Activated CD8-positive, alpha-beta memory T cell treated with anti-CD3 and anti-CD28 coated beads, Interleukin-2, amount 50 U/mL, for 1 hour (primary cell): ENCODE data around the gene SRPRA.
"Not testable (repeated sequence)": the region's sequence is repeated elsewhere in the genome, so short reads cannot be mapped to it uniquely, and the experiment has no call there.

ENCODE experiments used
- DNase-seq: peaks from one replicate; pipeline ENCODE4 v3.0.0-alpha.2; 2020; ENCODE audit errors: extremely low read depth

The SRPRA gene

GRCh38 chr11:126282736-126283591 lies 14.3 kb upstream of the SRPRA start, which contains the start of gene TIRAP:
Gene TIRAP, plus strand, starts transcription at chr11:126283093. Its CDS starts 7,802 bp downstream, at chr11:126290895.
- no peak for DNase-seq

DNA sequence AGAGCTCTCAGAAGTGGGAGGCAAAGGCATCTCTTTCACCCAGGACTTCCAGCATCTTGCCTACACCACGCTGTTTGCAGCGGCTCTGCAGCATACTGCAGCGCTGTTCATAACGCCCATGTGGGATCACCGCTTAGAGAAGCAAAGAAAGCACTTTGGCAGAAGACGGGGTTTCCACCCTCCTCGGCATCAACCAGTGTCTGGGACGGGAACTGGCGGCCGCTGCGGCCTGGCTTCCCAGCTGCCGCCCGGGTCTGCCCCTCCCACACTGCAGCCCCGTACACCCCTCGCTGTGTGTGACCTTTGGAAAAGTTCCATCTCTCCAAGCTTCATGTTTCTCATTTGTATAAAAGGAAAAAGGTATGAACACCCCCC lies 13.7 kb upstream of the SRPRA start:
- DNase-seq: no peak

- DNase-seq: no peak
These were observed 13.0 kb upstream of the SRPRA start for GRCh38 chr11:126281666-126282175.

GRCh38 chr11:126281245-126281644 lies 12.6 kb upstream of the SRPRA start:
- no peak for DNase-seq

DNA sequence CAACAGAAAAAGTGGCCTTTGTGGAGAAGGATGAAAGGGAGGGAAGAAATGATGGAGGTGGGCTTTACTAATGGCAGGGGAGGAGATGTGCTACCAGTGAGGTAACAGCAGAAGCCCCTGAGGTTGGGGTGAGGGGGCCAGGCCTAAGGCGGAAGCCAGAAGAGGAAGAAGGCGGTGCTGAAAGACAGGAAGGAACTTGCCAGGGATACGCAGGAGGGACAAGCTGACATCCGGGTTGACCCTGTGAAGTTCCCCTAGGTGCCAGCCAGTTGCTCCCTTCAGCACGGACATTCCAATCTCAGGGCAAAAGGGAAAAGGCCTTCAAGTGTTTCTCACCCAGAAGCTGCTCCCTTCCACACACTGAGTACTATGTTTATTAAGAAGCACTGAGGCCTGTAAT lies 11.9 kb upstream of the SRPRA start:
- DNase-seq: no peak

GRCh38 chr11:126279191-126279590 lies 10.5 kb upstream of the SRPRA start:
- no peak for DNase-seq

DNA sequence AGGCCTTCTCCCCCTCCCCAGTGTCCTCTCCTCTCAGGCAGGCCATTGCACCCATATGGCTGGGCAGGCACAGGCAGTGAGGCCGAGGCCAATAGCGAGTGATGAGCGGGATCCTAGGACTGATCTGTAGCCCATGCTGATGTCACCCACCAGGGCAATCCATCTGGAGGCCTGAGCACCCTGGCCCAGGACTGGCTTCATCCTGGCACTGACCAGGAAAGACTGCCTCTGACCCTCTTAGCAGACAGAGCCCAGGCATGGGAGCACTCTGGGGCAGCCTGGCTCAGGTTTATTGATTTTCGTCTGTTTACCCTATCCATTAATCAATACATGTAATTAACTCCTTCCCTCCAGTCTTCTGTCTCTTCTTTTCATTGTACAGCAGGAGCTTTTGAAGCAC lies 9.1 kb upstream of the SRPRA start:
- no peak for DNase-seq

- DNase-seq: no peak
These were observed 8.6 kb upstream of the SRPRA start for GRCh38 chr11:126277322-126277721.

DNA sequence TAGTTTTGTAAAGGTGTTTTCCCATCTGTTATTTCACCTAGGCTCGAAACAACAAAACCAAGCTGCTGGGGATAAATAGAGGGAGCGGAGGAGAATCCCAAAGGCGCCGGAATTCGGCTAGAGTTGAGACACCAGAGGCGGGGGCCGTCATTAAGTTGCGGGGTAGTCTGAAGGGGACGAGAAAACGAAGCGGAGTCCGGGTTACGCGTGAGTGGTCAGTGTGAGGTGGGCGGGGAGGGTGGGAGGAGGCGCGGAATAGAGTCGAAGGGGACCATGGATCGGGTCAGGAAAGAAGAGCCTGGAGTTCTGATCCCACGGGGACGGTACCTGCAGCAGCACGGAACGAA lies 361 bp downstream of the SRPRA start:
- DNase-seq: no peak

DNA sequence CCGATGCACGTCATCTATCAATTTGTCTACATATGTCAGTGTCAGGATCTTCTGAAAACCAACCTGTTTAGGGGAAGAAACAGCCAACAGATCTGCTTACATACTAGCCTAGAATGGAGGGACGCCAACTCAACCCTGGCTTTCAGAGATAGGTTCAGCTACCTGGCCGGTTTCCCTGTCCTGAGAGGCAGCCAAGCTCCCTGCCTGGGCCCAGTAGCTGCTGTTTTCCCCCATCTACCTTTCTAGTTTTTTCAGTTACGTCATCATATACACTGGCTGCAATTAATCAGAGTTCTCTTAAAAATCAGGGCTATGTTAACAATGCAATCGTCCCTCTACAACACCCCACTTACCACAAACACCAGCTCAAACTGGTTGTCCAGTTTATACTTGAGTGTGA lies 1.0 kb downstream of the SRPRA start:
- DNase-seq: no peak

DNA sequence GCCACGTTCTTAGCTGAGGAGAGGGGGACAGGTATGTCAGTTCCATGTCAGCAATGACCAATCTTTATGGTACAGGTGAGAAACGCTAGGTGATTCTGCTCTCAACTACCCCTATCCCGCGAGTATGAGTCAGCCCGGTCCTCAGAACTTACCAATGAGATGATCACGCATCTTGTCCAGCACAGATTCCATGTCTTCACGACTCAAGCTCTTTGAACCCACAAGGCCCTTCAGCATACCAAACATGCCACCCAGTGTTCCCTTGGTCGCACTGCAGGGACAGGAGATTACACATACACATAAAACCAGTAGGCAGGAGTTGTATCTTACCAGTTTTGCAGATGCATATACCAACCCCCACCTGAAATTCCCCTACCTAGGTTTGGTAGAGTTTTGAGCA lies 2.9 kb downstream of the SRPRA start:
- DNase-seq: no peak

DNA sequence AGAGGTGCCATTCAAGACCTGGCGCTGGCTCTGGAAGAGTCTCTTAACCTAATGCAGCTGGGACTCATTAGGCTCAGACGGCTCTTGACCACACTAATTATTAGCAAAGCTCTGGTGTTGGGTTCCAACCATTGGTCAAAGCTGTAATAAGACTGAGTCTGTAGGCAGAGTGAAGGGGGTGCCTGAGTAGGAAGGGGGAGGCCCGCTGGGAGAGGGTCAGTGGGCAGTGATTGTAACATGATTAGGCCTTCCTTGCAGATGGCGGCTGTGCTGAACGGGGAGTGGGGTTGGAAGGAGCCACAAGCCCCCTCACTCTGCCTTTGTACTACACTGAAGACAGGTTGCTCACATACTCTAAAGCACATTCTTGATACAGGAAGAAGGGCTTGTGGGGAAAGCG lies 5.2 kb downstream of the SRPRA start:
- no peak for DNase-seq

DNA sequence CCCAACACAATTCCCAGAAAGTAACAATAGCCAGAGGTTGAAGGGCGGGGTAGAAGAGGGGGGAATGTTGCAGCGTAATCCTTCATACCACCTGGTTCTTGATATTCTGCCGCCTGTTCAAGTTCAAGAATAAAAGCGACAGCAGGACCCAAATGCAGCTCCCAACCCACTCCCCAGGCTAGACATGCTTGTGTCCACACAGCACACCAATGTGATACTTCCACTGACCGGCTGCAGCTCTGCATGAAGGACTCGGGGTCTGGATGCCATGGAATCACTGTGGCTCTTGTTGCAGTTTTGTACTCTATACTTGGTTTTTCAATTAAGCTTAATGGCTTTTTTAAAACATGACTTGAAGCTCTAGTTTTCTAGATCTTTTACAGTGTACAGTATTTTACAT lies 6.5 kb downstream of the SRPRA start:
- DNase-seq: no peak

DNA sequence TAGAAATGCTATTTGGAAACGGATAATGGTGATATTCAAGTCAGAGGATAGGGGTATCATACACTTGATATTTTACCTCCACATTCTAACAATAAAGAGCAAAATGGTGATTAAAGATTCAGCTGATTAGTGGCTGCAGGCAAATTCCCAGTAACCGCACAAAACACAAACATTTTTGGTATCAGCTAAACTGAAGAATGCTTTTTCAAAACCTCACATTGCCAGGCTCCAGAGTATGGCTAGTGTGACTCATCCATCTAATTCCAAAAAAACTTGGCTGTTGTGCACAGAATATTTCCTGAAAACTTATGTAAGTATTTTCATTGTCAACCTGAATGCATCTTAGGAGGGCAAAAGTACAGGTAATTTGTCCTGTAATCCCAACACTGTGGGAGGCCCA lies 10.9 kb downstream of the SRPRA start:
- no peak for DNase-seq

- DNase-seq: no peak
These were observed 11.6 kb downstream of the SRPRA start for GRCh38 chr11:126257144-126257543.

DNA sequence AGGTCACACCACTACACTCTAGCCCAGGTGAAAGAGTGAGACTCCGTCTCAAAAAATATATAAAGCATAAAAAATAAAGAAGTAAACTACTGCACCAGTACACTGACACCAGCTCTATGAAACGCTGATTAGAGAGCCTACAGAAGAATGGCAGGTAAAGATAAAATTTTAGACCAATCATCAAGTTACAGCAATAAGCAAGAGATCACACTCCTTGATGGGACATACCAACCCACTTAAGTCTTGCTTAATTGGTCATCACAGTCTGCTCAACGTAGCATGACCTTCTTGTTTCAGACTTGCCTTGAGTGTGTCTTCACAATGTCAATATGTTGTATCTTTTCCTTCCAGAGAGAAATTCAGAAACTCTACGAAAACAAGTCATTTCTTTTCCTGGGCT lies 12.5 kb downstream of the SRPRA start:
- DNase-seq: no peak

DNA sequence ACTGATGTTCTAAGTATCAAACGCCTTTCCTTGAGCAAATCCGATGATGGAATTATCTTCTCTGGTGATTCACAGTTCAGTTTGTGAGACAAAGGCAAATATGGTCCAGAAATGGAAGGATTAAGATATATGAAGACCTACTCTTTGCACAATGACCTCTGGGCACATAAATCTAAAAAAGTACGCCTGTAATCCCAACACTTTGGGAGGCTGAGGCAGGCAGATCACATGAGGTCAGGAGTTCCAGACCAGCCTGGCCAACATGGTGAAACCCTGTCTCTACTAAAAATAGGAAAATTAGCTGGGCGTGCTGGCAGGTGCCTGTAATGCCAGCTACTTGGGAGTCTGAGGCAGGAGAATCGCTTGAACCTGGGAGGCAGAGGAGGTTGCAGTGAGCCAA lies 13.2 kb downstream of the SRPRA start:
- DNase-seq: not testable (repeated sequence)

GRCh38 chr11:126254819-126255218 lies 13.9 kb downstream of the SRPRA start:
- no peak for DNase-seq

DNA sequence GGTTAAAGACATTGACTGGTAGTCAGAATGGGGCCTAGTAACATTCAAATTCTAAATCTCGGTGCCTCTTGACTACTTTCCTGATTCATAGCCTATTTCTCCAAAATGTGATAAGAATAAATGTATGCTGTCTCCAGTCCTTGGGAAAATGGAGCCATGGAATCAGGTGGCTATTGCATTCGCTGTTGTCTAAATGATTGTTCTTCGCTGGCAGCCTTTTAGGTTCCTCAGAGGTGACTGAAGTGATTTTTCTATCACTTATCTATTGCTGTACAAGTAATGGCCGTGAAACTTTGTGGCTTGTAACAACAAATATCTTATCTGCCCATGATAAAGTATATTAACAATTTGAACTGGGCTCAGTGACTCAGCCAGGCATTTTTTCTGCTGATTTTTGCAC lies 15.4 kb downstream of the SRPRA start:
- no peak for DNase-seq

GRCh38 chr11:126246636-126247035 lies 22.1 kb downstream of the SRPRA start:
- DNase-seq: no peak

- no peak for DNase-seq
These were observed 35.3 kb downstream of the SRPRA start for GRCh38 chr11:126233391-126233790.

GRCh38 chr11:126232683-126233082 lies 36.0 kb downstream of the SRPRA start:
- DNase-seq: no peak

- no peak for DNase-seq
These were observed 36.8 kb downstream of the SRPRA start for GRCh38 chr11:126231725-126232459.
